HCT116 (cell line): ENCODE data around the gene CPTP. TPM values are rescaled to one million over a fixed set of nuclear protein-coding genes. Genes with fewer than 3 reads are reported as not detected.
A peak's percentile ranks its signal among the peaks of the same experiment; 100 is the strongest.

ENCODE experiments used
- ATAC-seq: fragments of 200-7000 bp; cut with Tn5 transposase; 2 replicates; pipeline ENCODE4 v1.9.1; 2020; ENCODE audit warnings: mild to moderate bottlenecking, moderate library complexity
- BruUV-seq: library from RNA; stranded (reverse); fragments of 400-500 nt; replicated peaks from 2 replicates; lab custom pipeline; 2021; lab: Mats Ljungman, UMichigan
- CTCF ChIA-PET: fragments of 300-600 bp; sonication (Branson Sonifier 250); formaldehyde crosslinking; loops from one replicate; lab custom pipeline; 2021; ENCODE audit warnings: antibody characterized with exemption; lab: Charles Lee
- POLR2A ChIA-PET: fragments of 300-600, 350-600 bp; sonication (Branson Sonifier 250); formaldehyde crosslinking; loops from one replicate; lab custom pipeline; 2021; ENCODE audit warnings: antibody characterized with exemption; lab: Charles Lee
- RAD21 ChIA-PET, 2 experiments: fragments of 300-600 bp; sonication (Branson Sonifier 250); formaldehyde crosslinking; loops; one replicate each; lab custom pipeline; 2023; ENCODE audit warnings: low total read pairs in 2 of 2; ENCODE audit not compliant: uncharacterized antibody in 2 of 2, unreplicated experiment in 2 of 2, low non-redundant PET in 1 of 2; lab: Charles Lee
- DNase-seq: peaks from one replicate; pipeline ENCODE4 v3.0.0-alpha.2; 2010; ENCODE audit warnings: low read depth, low spot score
- H2AFZ ChIP-seq: fragments of 200-600 bp; shearing (Covaris generic), sonication (generic); 2 replicates; pipeline ENCODE4 v1.6.1; 2017; ENCODE audit warnings: low read depth, mixed run types, mixed read lengths, antibody characterized with exemption, low read length; ENCODE audit not compliant: poor library complexity, severe bottlenecking
- H3K27ac ChIP-seq: 2 replicates; pipeline ENCODE4 v1.5.1; 2012; ENCODE audit warnings: low read depth, low read length
- H3K27me3 ChIP-seq: fragments of 200-600 bp; sonication (generic); 2 replicates; pipeline ENCODE4 v1.6.1; 2016; ENCODE audit warnings: mixed run types, low read length, mixed read lengths; ENCODE audit not compliant: insufficient read depth
- H3K36me3 ChIP-seq, 2 experiments: fragments of 200-500 bp in 1 of 2; fragments of 200-600 bp in 1 of 2; sonication (Bioruptor generic) in 1 of 2; sonication (generic) in 1 of 2; 2 replicates each; pipeline versions ENCODE4 v1.5.1 to v1.6.1; 2014 to 2016; ENCODE audit warnings: low read length in 2 of 2, inconsistent platforms in 1 of 2, mixed read lengths in 1 of 2, mixed run types in 1 of 2; ENCODE audit not compliant: insufficient read depth in 2 of 2, control insufficient read depth in 1 of 2
- H3K4me1 ChIP-seq, 2 experiments: fragments of 200-600 bp in 1 of 2; sonication (generic) in 1 of 2; 2 replicates each; pipeline versions ENCODE4 v1.5.1 to v1.6.1; 2012 to 2017; ENCODE audit warnings: low read length in 2 of 2, inconsistent platforms in 1 of 2, mild to moderate bottlenecking in 1 of 2, mixed read lengths in 1 of 2, mixed run types in 1 of 2, moderate library complexity in 1 of 2; ENCODE audit not compliant: insufficient read depth in 2 of 2, control insufficient read depth in 1 of 2
- H3K4me2 ChIP-seq: fragments of 200-600 bp; sonication (generic); 2 replicates; pipeline ENCODE4 v1.6.1; 2017; ENCODE audit warnings: mixed run types, low read length, mixed read lengths
- H3K4me3 ChIP-seq, 2 experiments: fragments of 200-600 bp in 1 of 2; sonication (generic) in 1 of 2; replicated peaks in 1 of 2; 2 replicates each; pipeline ENCODE4 v1.5.1; 2011 to 2016; ENCODE audit warnings: low read length in 2 of 2, control low read depth in 1 of 2, low read depth in 1 of 2, mild to moderate bottlenecking in 1 of 2, mixed read lengths in 1 of 2, mixed run types in 1 of 2
- H3K79me2 ChIP-seq: fragments of 200-600 bp; sonication (generic); 2 replicates; pipeline ENCODE4 v1.6.1; 2017; ENCODE audit warnings: mild to moderate bottlenecking, mixed run types, low read length, moderate library complexity, mixed read lengths; ENCODE audit not compliant: insufficient read depth
- H3K9ac ChIP-seq: fragments of 200-600 bp; sonication (generic); 2 replicates; pipeline ENCODE4 v1.6.1; 2016; ENCODE audit warnings: low read length, mixed read lengths
- H3K9me2 ChIP-seq: fragments of 200-600 bp; sonication (generic), shearing (Covaris generic); 2 replicates; pipeline ENCODE4 v1.6.1; 2017; ENCODE audit warnings: mixed run types, mild to moderate bottlenecking, moderate library complexity; ENCODE audit not compliant: insufficient read depth
- H3K9me3 ChIP-seq, 2 experiments: fragments of 200-500 bp in 1 of 2; fragments of 200-600 bp in 1 of 2; sonication (Bioruptor generic) in 1 of 2; sonication (generic) in 1 of 2; 2 replicates each; pipeline ENCODE4 v1.6.1; 2014 to 2017; ENCODE audit warnings: low read length in 2 of 2, mixed read lengths in 2 of 2, inconsistent platforms in 1 of 2, low read depth in 1 of 2, mild to moderate bottlenecking in 1 of 2, mixed run types in 1 of 2, moderate library complexity in 1 of 2; ENCODE audit not compliant: control insufficient read depth in 1 of 2, insufficient read depth in 1 of 2
- H4K20me1 ChIP-seq: fragments of 200-600 bp; sonication (generic), shearing (Covaris generic); 2 replicates; pipeline ENCODE4 v1.6.1; 2017; ENCODE audit warnings: mixed run types, mild to moderate bottlenecking, moderate library complexity; ENCODE audit not compliant: insufficient read depth
- CBX3 ChIP-seq: IDR thresholded peaks from 2 replicates; pipeline ENCODE4 v1.6.1; 2012; ENCODE audit warnings: low read depth
- CEBPB ChIP-seq: IDR thresholded peaks from 2 replicates; pipeline ENCODE4 v1.6.1; 2012; ENCODE audit warnings: low read depth
- EGR1 ChIP-seq: IDR thresholded peaks from 2 replicates; pipeline ENCODE4 v1.6.1; 2012; ENCODE audit warnings: low read depth
- FOSL1 ChIP-seq: IDR thresholded peaks from 2 replicates; pipeline ENCODE4 v1.6.1; 2012; ENCODE audit warnings: low read depth
- JUND ChIP-seq: IDR thresholded peaks from 2 replicates; pipeline ENCODE4 v1.6.1; 2012
- POLR2A ChIP-seq: IDR thresholded peaks from 2 replicates; pipeline ENCODE4 v1.7.0; 2011; ENCODE audit warnings: borderline replicate concordance; ENCODE audit not compliant: insufficient read depth, insufficient read length; ENCODE audit errors: extremely low read depth
- POLR2AphosphoS5 ChIP-seq: IDR thresholded peaks from 2 replicates; pipeline ENCODE4 v1.6.1; 2011; ENCODE audit warnings: mild to moderate bottlenecking, low read depth, low read length, moderate library complexity
- RAD21 ChIP-seq: IDR thresholded peaks from 2 replicates; pipeline ENCODE4 v1.6.1; 2012; ENCODE audit warnings: low read depth, mild to moderate bottlenecking
- SIN3A ChIP-seq: IDR thresholded peaks from 2 replicates; pipeline ENCODE4 v1.6.1; 2012; ENCODE audit warnings: low read depth
- SRF ChIP-seq: IDR thresholded peaks from 2 replicates; pipeline ENCODE4 v1.6.1; 2012; ENCODE audit warnings: low read depth
- ZFX ChIP-seq: fragments of 450-650 bp; IDR thresholded peaks from 2 replicates; pipeline ENCODE4 v1.6.1; 2017
- intact Hi-C: fragments of 100-400 bp; cut with micrococcal nuclease; formaldehyde crosslinking; loops from 2 replicates; pipeline ENCODE4 v1.10.0; 2022
- total RNA-seq: library from RNA; stranded (reverse); gene quantifications from one replicate; pipeline ENCODE4 v1.2.1, GENCODE V29; 2021; ENCODE audit not compliant: unreplicated experiment
- TF ChIP-seq, protein P1 (sequence below), 3 experiments: fragments of 200-600 bp in 1 of 3; sonication (generic) in 1 of 3; IDR thresholded peaks in 2 of 3; conservative IDR thresholded peaks in 1 of 3; 2 replicates each; pipeline ENCODE4 v1.5.1; 2012 to 2017; ENCODE audit warnings: low read depth in 2 of 3, low read length in 2 of 3, antibody characterized with exemption in 1 of 3, borderline replicate concordance in 1 of 3, control low read depth in 1 of 3, mild to moderate bottlenecking in 1 of 3, mixed read lengths in 1 of 3, mixed run types in 1 of 3, moderate library complexity in 1 of 3; ENCODE audit not compliant: insufficient read depth in 1 of 3
- TF ChIP-seq, protein P2 (sequence below): IDR thresholded peaks from 2 replicates; pipeline ENCODE4 v1.6.1; 2012; ENCODE audit warnings: low read depth
- TF ChIP-seq, protein P3 (sequence below): IDR thresholded peaks from 2 replicates; pipeline ENCODE4 v1.6.1; 2012

CPTP gene
- total RNA-seq, 1 experiment from 2014 or later, result 16.3 TPM

DNA sequence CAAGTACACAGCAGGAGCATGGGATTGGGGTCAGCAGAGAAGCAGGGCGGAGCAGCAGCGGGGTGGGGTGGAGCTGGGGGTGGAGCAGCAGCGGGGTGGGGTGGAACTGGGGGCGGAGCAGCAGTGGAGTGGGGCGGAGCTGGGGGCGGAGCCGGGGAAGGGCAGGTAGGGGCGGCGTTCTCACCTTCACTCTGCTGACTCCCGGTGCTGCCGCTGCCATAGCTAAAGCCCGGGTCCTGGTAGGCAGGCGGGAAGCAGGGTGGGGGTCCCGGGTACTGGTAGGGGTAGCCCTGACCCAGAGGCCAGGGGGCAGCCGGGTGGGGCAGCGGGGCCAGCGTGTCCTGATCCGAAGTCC lies 13.2 kb downstream of the CPTP start:
- Histone ChIP-seq H3K27me3 (no peaks in the 10 kb centered on the region), H3K4me1 (peaks cover 0 to 33% of the 10 kb centered on the region in 2 experiments; a peak in 3 of 4 replicates), H2AFZ (no peak overlapping the region), H3K4me2 (peak overlapping the region; percentile 33; the same call in 1 of the 2 replicates), H3K9me3 (no peaks in the 10 kb centered on the region), H3K4me3 (no peak overlapping the region), H3K9me2 (no peaks in the 10 kb centered on the region), H3K79me2 (peaks cover 31% of the 10 kb centered on the region), H4K20me1 (peaks cover 4% of the 10 kb centered on the region; the same call in 1 of the 2 replicates), H3K9ac (no peak overlapping the region), H3K36me3 (peaks cover 7 to 40% of the 10 kb centered on the region in 2 experiments; a peak in 3 of 4 replicates), H3K27ac (peak overlapping the region; percentile 54; the same call in 1 of the 2 replicates)
- TF ChIP-seq JUND, result no peak
- no peak for TF ChIP-seq EGR1
- no peak for TF ChIP-seq SRF
- no peak for TF ChIP-seq POLR2AphosphoS5
- no peak for TF ChIP-seq FOSL1
- TF ChIP-seq RAD21, result no peak
- no peak for TF ChIP-seq ZFX
- no peak for TF ChIP-seq SIN3A
- TF ChIP-seq, protein P1, sequence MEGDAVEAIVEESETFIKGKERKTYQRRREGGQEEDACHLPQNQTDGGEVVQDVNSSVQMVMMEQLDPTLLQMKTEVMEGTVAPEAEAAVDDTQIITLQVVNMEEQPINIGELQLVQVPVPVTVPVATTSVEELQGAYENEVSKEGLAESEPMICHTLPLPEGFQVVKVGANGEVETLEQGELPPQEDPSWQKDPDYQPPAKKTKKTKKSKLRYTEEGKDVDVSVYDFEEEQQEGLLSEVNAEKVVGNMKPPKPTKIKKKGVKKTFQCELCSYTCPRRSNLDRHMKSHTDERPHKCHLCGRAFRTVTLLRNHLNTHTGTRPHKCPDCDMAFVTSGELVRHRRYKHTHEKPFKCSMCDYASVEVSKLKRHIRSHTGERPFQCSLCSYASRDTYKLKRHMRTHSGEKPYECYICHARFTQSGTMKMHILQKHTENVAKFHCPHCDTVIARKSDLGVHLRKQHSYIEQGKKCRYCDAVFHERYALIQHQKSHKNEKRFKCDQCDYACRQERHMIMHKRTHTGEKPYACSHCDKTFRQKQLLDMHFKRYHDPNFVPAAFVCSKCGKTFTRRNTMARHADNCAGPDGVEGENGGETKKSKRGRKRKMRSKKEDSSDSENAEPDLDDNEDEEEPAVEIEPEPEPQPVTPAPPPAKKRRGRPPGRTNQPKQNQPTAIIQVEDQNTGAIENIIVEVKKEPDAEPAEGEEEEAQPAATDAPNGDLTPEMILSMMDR (IDR thresholded peaks at IDR 0.05 in 2 of 3, conservative IDR thresholded peaks at IDR 0.05 in 1 of 3; ENCODE audit: borderline replicate concordance in 1 of 3, insufficient read depth in 1 of 3, low read depth in 2 of 3, low read length in 2 of 3), result no peak
- TF ChIP-seq CBX3, result no peak
- TF ChIP-seq, protein P2, sequence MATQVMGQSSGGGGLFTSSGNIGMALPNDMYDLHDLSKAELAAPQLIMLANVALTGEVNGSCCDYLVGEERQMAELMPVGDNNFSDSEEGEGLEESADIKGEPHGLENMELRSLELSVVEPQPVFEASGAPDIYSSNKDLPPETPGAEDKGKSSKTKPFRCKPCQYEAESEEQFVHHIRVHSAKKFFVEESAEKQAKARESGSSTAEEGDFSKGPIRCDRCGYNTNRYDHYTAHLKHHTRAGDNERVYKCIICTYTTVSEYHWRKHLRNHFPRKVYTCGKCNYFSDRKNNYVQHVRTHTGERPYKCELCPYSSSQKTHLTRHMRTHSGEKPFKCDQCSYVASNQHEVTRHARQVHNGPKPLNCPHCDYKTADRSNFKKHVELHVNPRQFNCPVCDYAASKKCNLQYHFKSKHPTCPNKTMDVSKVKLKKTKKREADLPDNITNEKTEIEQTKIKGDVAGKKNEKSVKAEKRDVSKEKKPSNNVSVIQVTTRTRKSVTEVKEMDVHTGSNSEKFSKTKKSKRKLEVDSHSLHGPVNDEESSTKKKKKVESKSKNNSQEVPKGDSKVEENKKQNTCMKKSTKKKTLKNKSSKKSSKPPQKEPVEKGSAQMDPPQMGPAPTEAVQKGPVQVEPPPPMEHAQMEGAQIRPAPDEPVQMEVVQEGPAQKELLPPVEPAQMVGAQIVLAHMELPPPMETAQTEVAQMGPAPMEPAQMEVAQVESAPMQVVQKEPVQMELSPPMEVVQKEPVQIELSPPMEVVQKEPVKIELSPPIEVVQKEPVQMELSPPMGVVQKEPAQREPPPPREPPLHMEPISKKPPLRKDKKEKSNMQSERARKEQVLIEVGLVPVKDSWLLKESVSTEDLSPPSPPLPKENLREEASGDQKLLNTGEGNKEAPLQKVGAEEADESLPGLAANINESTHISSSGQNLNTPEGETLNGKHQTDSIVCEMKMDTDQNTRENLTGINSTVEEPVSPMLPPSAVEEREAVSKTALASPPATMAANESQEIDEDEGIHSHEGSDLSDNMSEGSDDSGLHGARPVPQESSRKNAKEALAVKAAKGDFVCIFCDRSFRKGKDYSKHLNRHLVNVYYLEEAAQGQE, result no peak
- TF ChIP-seq CEBPB, result no peak
- TF ChIP-seq POLR2A, result no peak
- TF ChIP-seq, protein P3, sequence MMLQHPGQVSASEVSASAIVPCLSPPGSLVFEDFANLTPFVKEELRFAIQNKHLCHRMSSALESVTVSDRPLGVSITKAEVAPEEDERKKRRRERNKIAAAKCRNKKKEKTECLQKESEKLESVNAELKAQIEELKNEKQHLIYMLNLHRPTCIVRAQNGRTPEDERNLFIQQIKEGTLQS, result no peak
- ChIA-PET CTCF (no interaction called here), RAD21 (no interaction called here), POLR2A (interaction anchor here (0.6 to 1.4 kb wide), 3 partner anchors 10 to 55 kb away, joined by 3 to 4 read pairs (median 4); no protein-coding TSS in a partner anchor)
- ATAC-seq (peak; percentile 81), DNase-seq (peak; percentile 32)
- intact Hi-C loops, result no loop called here
- BruUV-seq, result no TSS peak
